VCaP (cell line): ENCODE measurements around the gene GSC2.

Experiments
- H3K27ac ChIP-seq: fragments of 450-650 bp; 2 replicates; pipeline ENCODE4 v1.5.1; 2017
- CTCF ChIP-seq: fragments of 450-650 bp; conservative IDR thresholded peaks from 2 replicates; pipeline ENCODE4 v1.5.1; 2017; ENCODE audit warnings: mild to moderate bottlenecking, moderate library complexity

Gene GSC2

GRCh38 chr22:19149991-19150390 is at the start of gene GSC2:
Gene GSC2 (minus strand): TSS chr22:19150292. CDS start chr22:19150283, 9 bp downstream.
- TF ChIP-seq CTCF, result no peak
- H3K27ac ChIP-seq, result no peak within 1 kb of the TSS

- no peak for TF ChIP-seq CTCF
- no peak overlapping the region for H3K27ac ChIP-seq
These were observed 49.4 kb upstream of the GSC2 start for GRCh38 chr22:19199479-19199878.

- TF ChIP-seq CTCF, result no peak
These were observed 48.1 kb upstream of the GSC2 start for GRCh38 chr22:19197997-19198865.

GRCh38 chr22:19196841-19197612 is 46.9 kb upstream of the GSC2 start:
- TF ChIP-seq CTCF, result no peak
- no peak overlapping the region for H3K27ac ChIP-seq

More at GRCh38 chr22:19197997-19198865, 48.1 kb upstream of the GSC2 start:
- no peak overlapping the region for H3K27ac ChIP-seq

GRCh38 chr22:19195796-19196731 is 46.0 kb upstream of the GSC2 start:
- H3K27ac ChIP-seq, result no peak overlapping the region
- TF ChIP-seq CTCF, result no peak

GRCh38 chr22:19194766-19195536 is 44.9 kb upstream of the GSC2 start:
- no peak overlapping the region for H3K27ac ChIP-seq
- TF ChIP-seq CTCF, result no peak
